NCI-H345 treated with DMSO at 0.1 percent for 48 hours (cell line): ENCODE data around the gene GPR85.
"Not testable (repeated sequence)": the region's sequence is repeated elsewhere in the genome, so short reads cannot be mapped to it uniquely, and the experiment has no call there.

Experiments used
- DNase-seq: peaks from one replicate; lab custom pipeline; 2025; ENCODE audit not compliant: unreplicated experiment; lab: John Stamatoyannopoulos, UW

Gene GPR85

DNA sequence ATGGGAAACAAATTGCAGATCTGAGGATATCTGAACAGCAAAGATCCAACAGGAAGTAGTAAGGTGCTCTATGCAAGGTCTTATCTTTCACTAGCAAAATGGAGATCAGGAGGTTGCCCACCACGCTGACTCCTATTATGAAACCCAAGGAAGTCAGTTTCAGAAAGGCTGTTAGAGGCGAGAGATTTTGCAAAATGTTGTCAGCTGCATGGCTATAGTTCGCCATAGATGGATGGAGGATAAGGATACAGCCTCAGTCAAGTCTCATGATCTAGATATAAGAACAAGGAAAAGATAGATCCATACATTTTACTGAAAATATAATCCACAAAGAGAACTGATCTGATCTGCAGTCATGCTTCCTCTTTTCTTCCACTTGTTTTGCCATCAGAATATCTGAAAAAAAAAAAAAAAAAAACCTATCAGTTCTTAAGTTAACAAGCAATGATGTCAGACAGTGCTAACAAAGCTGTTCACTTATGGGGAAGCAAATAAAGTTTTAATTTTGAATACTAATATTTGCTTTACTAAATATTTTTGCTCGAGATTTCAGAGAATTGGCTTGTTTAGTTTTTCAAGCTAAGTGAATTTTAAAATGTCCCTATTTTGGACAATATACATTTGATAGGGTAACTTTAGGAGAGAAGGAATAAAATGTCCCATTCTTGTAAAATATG is 2.0 kb downstream of the GPR85 start:
- no peak for DNase-seq

DNA sequence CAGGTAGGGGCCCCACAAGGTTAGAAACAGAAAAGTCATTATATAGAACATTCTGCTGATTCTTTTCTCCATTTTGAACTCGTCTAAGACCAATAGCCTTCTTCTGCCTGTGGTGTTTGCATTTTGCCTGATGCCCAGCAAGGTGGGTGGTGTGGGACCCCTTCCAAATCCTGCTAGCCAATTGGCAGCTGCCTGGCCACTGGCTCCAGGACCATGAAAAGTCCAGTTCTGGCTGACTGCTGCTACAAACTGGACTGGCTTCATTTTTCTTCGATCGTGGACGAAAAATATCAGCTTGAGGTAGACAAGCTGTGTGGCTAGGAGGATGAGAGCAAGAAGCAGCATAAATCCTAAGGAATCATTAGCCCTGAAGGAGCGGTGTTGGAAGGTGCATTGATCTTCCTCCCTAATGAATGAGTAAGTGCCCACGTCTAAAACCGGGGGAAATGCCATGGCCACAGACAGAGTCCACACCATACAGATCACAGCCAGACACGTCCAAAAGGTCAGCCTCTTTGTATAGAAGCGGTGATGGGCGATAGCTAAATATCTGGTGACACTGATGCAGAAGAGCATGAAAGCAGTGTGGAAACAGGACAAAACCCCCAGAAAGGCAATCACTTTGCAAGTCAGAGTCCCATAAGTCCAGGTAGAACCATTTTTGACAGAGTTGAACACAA is 2.7 kb downstream of the GPR85 start:
- DNase-seq = no peak

DNA sequence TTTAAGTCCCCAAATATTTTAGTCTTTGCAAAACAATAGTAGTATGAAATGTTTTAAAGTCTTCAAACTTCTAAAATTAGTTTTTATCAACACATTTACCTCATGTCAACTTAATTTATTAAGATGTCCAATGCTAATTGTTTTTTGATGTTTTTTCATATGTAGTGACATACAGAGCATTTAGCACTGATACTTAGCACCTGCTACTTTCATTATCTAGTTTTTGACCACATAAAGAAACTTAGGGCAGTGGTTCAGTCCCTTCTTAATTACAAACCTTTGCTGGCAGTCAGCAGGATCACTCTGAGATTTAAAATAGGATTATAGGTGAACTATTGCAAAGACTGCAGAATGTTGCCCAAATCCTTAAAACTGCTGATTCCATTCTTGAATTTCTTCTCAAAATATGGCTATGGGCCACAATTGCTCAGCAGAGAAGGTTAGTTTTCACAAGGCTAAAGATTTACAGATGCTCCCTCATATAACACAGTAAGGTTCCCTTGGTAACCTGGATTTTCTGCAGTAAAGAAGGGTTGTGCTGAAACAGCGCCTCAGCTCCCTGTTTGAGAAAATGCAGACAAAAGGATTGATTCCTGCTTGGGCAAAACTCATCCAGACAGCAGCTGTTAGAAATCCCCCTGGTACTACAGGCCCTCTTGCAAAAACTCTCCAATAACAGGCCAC is 3.4 kb downstream of the GPR85 start:
- DNase-seq = no peak

DNA sequence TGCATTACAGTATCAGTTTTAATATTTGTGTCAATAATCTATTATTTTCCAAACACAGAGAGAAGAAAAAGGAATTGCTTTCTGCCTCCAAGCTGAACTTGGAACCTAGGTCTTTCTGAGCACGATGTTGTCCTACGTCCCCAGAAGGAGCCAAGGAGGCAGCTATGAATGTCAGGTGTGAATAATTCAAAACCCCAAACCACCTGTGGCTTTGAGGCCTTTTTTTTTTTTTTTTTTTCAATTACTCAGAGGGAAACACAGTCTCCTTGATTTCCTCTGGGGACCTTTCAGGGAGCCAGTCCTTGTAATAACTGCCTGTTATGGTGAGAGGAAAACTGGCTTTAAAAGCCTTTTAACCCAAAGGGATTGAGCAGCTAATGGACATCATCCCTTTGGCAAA is 8.3 kb downstream of the GPR85 start:
- DNase-seq = no peak

DNA sequence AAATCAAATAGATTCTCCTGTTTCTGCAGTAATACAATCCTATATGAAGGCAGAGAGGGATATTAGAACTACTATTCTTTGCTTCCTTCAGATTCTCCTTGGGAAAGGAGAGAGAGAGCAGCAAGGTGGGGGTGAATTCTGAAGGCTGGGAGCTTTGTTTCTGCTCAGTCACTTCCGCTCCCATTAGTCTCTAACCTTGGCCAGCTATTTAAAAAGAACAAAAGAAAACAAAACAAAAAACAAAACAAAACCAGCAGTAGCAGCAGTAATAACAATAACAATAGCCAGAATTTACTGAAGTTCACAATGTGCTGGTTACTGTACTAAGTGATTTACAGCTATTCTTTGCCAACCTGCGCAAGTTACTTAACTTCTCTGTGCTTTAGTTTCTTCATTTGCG is 9.9 kb downstream of the GPR85 start:
- DNase-seq = no peak

DNA sequence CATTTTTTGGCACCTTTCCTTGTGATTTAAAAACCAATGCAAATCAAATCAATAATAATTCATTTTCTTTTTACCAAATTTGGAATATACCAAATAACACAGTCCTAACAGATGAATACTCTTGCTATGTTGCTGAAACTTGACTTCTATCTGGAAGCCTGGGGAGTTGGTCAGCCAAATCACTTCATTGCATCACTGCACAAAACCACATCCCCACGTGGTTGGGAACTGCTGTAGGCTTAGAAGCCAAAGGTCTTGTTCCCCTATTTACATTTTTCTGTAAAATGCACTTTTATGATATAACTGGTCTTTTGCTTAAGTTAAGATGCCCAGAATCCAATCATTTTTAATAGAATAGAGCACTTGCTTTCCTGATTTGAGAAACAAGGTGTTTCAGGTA is 15.2 kb downstream of the GPR85 start:
- no peak for DNase-seq

DNA sequence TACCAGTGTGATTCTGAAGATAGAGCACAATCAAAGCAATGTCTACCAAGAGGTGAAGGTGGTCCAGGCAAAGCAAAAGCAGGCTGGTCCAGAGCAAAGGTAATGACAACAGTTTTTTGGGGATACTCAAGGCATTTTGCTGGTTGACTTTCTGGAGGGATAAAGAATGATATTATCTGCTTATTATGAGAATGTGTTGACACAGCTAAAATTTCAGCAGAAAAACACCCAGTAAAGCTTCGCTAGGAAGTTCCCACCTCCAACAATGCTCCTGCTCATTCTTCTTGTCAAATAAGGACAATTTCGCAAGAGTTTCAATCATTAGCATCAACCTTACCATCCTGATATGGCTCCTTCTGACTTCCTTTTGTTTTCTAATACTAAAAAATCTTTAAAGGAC is 24.1 kb downstream of the GPR85 start:
- DNase-seq = no peak

DNA sequence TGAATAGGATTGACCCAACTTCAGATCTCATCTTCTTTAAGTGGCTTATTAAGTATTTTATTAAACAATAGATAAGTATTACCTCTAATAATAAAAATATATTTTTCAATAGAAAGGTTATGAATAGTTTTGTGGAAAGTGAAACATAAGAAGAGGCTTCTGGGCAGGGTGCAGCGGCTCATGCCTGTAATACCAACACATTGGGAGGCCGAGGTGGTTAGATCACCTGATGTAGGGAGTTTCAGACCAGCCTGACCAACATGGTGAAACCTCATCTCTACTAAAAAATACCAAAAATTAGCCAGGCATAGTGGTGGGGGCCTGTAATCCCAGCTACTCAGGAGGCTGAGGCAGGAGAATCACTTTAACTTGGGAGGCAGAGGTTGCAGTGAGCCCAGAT is 26.5 kb downstream of the GPR85 start:
- no peak for DNase-seq

DNA sequence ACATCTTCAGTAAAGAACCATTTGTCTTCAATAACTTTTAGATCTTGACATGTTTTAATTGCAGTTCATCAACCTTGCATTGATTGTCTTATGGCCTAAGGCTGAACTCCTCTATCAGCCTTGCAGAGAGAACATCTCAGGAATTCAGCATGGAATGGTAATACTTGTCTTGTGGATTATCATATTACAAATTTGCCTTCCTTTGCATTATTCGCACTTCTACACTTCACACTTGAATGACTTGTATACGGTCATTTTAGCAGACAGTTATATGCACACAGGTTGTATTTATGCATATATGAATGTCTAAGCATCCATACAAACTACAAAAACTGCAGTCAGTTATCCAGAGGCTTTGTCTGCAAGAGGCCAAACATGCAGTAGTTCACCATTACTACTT is 31.7 kb downstream of the GPR85 start:
- DNase-seq = no peak

DNA sequence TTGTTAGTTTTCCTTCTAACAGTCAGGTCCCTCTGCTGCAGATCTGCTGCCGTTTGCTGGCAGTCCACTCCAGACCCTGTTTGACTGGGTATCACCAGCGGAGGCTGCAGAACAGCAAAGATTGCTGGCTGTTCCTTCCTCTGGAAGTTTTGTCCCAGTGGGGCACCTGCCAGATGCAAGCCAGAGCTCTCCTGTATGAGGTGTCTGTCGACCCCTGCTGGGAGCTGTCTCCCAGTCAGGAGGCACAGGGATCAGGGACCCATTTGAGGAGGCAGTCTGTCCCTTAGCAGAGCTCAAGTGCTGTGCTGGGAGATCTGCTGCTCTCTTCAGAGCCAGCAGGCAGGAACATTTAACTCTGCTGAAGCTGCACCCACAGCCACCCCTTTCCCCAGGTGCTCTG is 32.4 kb downstream of the GPR85 start:
- DNase-seq = not testable (repeated sequence)

DNA sequence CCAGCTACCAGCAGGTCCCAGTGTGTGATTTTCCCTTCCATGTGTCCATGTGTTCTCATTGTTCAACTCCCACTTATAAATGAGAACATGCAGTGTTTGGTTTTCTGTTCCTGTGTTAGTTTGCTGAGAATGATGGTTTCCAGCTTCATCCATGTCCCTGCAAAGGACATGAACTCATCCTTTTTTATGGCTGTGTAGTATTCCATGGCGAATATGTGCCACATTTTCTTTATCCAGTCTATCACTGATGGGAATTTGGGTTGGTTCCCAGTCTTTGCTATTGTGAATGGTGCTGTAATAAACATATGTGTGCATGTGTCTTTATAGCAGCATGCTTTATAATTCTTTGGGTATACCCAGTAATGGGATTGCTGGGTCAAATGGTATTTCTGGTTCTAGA is 37.4 kb downstream of the GPR85 start:
- DNase-seq = not testable (repeated sequence)

DNA sequence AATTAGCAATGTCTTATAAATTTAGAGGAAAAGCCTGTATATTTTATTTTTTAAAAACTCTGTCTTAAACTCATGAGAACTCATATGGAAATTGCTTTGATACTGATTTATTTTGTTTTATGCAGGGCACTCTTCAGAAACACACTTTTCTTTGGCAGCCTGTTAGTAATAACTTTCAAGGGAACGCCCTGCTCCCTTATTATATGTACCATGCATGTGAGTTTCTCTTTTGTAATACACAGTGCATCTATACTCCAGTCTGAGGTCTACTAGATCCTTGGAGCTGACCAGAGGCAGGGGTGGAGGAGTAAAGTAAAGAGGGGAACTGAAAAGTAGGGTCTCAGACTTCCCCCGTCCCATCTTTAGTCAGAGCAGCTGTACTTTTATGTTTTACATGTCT is 40.2 kb downstream of the GPR85 start:
- DNase-seq = no peak

DNA sequence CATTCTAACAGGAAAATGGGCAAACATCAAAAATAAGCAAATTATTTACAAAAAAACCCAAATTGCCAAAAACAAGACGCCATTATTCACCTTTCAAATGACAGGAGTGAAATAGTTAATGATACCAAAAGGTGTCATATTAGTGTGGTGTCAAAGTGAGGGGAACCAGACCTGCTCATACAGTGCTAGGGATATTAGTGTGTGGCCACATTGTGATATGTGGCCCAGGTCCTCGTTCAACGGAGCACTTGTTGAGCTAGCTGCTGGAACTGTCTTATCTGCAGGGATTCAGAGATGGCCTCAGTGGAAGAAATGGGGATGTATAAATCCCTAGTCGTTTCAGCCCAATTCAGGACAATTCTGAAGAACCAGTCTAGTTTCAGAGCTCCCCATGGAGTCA is 41.2 kb downstream of the GPR85 start:
- no peak for DNase-seq

DNA sequence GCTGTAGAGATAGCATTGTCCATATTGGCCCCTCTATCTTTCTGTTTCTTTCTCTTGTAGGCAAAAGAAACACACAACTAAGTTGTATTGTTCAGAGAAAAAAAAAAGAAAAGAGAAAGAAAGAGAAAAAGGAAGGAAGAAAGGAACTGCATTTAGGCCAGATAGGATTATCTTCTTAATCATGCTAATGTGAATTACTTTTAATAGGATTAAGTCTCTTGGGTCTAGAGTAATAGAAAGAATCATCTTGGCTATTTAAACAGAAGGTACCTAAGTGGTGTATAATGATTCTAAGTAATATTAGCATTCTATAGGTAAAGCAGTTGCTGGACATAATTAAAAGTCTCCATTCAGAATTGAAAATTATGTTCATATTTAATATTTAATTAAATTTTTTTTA is 42.2 kb downstream of the GPR85 start:
- no peak for DNase-seq

DNA sequence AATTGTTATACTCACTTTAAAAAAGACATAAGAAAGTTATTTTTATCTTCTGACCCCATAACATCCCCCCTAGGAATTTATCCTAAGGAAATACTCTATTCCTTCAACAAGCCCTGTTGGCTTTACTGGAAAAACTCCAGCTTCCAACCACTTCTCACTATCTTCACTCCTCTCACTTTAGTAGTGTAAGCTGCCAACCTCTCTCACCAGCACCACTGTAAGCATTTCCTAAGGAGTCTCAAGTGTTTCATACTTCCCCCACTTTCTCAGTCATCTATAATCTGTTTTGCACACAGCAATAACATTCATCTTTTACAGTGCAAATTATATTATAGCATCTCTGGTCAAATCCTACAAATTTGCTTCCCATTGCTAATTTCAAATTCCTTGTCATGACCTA is 45.8 kb downstream of the GPR85 start:
- no peak for DNase-seq

DNA sequence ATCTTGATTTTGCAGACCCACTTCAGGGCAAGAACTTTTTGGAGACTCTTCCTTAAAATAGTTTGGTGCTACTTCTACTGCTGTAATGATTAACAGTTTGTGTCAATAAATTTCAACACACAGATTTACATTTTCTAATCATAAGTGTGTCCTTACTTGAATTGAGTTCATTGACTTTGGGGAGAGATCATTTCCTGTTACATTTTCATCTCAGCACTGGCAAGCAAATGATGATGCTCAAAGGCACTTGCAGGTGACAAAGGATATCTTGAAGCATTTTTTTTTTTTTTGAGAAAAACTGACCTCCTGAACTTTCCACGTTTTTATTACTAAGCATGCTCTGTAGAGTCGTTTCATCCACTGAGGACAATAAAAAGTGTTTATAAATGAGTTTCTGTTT is 52.7 kb downstream of the GPR85 start:
- no peak for DNase-seq
